Measurements from ENCODE around the gene GAS2L1.

Gene GAS2L1

GRCh38 chr22:29306175-29306834 is at the start of gene GAS2L1:
Gene GAS2L1 (plus strand): TSS chr22:29306650. CDS start chr22:29308106, 1,456 bp downstream.
- DNase-seq (ENCODE audit: low read depth, low spot score): no peak

- DNase-seq (ENCODE audit: low read depth, low spot score): no peak
Measured at GRCh38 chr22:29257751-29258181, 48.7 kb upstream of the GAS2L1 start.

GRCh38 chr22:29258407-29259252 is 47.8 kb upstream of the GAS2L1 start:
- DNase-seq (ENCODE audit: low read depth, low spot score): no peak

- no peak for DNase-seq (ENCODE audit: low read depth, low spot score)
Measured at GRCh38 chr22:29259253-29259899, 47.1 kb upstream of the GAS2L1 start.

- DNase-seq (ENCODE audit: low read depth, low spot score): no peak
Measured at GRCh38 chr22:29260031-29260560, 46.4 kb upstream of the GAS2L1 start.

- no peak for DNase-seq (ENCODE audit: low read depth, low spot score)
Measured at GRCh38 chr22:29260601-29261315, 45.7 kb upstream of the GAS2L1 start.

- no peak for DNase-seq (ENCODE audit: low read depth, low spot score)
Measured at GRCh38 chr22:29263791-29264276, 42.6 kb upstream of the GAS2L1 start.

- no peak for DNase-seq (ENCODE audit: low read depth, low spot score)
Measured at GRCh38 chr22:29265305-29265704, 41.1 kb upstream of the GAS2L1 start.

GRCh38 chr22:29265929-29266328 is 40.5 kb upstream of the GAS2L1 start:
- no peak for DNase-seq (ENCODE audit: low read depth, low spot score)

GRCh38 chr22:29266564-29267461 is 39.6 kb upstream of the GAS2L1 start:
- no peak for DNase-seq (ENCODE audit: low read depth, low spot score)

- DNase-seq (ENCODE audit: low read depth, low spot score): no peak
Measured at GRCh38 chr22:29267462-29267857, 39.0 kb upstream of the GAS2L1 start.

- DNase-seq (ENCODE audit: low read depth, low spot score): peak; percentile 85
Measured at GRCh38 chr22:29267858-29268510, 38.5 kb upstream of the GAS2L1 start, which contains the start of the genes EWSR1 and RHBDD3. Gene EWSR1 (plus strand): TSS chr22:29268268. CDS start chr22:29268337, 69 bp downstream. Gene RHBDD3 (minus strand): TSS chr22:29267981. CDS start chr22:29265626, 2,355 bp downstream.

- DNase-seq (ENCODE audit: low read depth, low spot score): no peak
Measured at GRCh38 chr22:29268511-29269229, 37.8 kb upstream of the GAS2L1 start.

GRCh38 chr22:29269230-29269604 is 37.2 kb upstream of the GAS2L1 start:
- no peak for DNase-seq (ENCODE audit: low read depth, low spot score)

GRCh38 chr22:29269731-29270474 is 36.5 kb upstream of the GAS2L1 start:
- no peak for DNase-seq (ENCODE audit: low read depth, low spot score)

- no peak for DNase-seq (ENCODE audit: low read depth, low spot score)
Measured at GRCh38 chr22:29270475-29271271, 35.8 kb upstream of the GAS2L1 start.

- no peak for DNase-seq (ENCODE audit: low read depth, low spot score)
Measured at GRCh38 chr22:29272624-29273023, 33.8 kb upstream of the GAS2L1 start.
